HG03342 (cell line): ENCODE data around the gene PPP3R1.
"Not testable (repeated sequence)": the region's sequence is repeated elsewhere in the genome, so short reads cannot be mapped to it uniquely, and the experiment has no call there.

Experiments
- ATAC-seq: cut with Tn5 transposase; IDR thresholded peaks from one replicate; pipeline ENCODE4 v1.9.1; 2021; ENCODE audit warnings: mild to moderate bottlenecking, moderate library complexity; ENCODE audit not compliant: unreplicated experiment

PPP3R1 gene

GRCh38 chr2:68190991-68191731 is 61.2 kb downstream of the PPP3R1 start:
- ATAC-seq = no peak

DNA sequence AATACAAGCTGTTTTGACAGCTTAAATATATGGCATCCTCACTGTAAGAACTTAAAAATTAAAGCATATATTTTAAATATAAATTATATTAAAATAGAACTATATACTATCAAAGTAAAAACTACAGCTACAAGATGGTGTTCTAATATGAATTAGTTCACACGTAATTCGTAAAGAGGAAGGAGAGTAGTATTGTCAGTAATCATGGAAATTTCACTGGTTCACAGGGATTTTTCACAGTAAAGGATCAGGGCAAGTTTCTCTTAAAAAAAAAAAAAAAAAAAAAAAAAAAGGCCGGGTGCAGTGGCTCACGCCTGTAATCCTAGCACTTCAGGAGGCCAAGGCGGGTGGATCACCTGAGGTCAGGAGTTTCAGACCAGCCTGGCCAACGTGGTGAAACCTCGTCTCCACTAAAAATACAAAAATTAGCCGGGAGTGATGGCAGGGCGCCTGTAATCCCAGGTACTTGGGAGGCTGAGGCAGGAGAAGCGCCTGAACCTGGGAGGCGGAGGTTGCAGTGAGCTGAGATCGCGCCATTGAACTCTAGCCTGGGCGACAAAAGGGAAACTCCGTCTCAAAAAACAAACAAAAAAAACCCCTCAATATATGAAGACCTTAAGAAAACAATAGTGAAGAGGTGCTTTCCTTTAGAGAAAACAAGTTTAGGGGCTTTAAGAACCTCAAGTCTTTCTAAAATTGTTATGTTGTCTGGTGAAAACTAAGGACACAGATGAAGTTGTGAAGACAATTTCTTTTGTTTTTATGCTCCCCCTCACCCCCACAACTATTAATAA is 62.1 kb downstream of the PPP3R1 start:
- ATAC-seq = no peak

DNA sequence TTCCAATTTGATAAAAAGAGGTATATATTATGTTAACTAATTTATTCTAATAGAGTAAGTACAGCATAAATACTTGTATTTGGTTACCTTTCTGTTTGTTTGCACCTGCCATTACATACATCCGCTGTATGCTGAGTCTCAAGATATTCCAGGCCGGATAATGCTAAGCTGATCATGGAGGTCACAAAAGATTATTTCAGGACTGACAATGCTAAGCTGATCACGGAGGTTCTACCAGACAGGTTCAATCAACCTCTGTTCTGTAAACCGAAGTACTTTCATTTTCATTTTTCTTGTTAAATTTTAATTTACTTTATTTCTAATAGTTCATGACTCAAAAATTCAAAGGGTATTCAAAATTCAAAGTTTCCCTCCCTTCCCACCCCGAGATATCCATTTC is 63.5 kb downstream of the PPP3R1 start:
- ATAC-seq = no peak

DNA sequence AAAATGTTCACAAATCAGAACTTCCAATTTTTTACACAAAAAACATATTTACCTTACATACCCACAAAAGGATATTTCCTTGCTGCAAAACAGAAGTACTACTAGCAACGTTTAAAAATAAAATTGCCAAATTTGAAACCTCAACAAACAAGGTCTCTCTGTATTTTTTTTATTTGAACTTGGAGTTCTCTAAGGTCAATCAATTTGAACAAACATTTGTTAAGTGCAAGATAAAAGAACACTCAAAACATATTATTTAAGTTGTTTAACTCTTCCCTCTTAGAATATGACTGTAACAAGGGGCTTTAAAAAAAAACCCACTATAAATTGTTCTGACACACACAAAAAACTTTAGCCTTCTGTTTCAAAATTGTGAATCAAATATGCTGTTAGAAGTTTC is 65.0 kb downstream of the PPP3R1 start:
- no peak for ATAC-seq

GRCh38 chr2:68185541-68186164 is 66.7 kb downstream of the PPP3R1 start:
- peak; percentile 55 for ATAC-seq

- ATAC-seq = no peak
These were observed 69.4 kb downstream of the PPP3R1 start for GRCh38 chr2:68182902-68183301.

DNA sequence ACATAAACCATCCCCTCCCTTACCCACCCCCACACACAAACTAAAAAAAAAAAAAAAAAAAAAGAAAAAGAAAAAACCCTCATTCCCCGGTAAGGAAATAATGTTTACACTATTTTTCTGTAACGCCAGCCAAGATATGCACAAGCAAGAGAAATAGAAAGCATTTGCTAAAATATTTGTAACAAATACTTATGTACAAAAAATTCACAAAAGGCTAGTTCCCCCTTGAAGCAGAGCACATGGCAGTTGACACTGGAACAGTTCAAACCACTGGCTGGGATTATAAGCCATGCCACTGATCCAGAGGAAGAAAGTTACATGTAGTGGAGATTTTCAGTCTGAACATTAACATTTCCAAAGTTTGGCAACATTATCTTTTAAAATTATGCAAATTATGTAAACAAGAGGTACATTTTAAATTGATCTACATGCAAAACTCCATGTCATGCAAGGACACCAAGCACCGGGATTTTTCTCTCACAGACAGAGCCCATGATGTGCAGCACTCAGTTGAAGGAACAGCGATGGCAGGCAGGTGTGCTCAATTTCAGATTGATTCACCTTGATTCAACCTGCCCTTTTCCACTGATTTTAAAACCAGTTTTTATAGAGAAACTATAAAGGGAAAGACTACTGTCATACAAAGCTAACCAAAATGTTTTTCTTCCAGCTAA is 73.2 kb downstream of the PPP3R1 start:
- no peak for ATAC-seq

- ATAC-seq = no peak
These were observed 73.9 kb downstream of the PPP3R1 start for GRCh38 chr2:68178432-68178831.

- ATAC-seq = no peak
These were observed 74.8 kb downstream of the PPP3R1 start for GRCh38 chr2:68177541-68177940.

GRCh38 chr2:68176657-68177056 is 75.7 kb downstream of the PPP3R1 start:
- ATAC-seq = no peak

- ATAC-seq = not testable (repeated sequence)
These were observed 77.1 kb downstream of the PPP3R1 start for GRCh38 chr2:68175210-68175609.

DNA sequence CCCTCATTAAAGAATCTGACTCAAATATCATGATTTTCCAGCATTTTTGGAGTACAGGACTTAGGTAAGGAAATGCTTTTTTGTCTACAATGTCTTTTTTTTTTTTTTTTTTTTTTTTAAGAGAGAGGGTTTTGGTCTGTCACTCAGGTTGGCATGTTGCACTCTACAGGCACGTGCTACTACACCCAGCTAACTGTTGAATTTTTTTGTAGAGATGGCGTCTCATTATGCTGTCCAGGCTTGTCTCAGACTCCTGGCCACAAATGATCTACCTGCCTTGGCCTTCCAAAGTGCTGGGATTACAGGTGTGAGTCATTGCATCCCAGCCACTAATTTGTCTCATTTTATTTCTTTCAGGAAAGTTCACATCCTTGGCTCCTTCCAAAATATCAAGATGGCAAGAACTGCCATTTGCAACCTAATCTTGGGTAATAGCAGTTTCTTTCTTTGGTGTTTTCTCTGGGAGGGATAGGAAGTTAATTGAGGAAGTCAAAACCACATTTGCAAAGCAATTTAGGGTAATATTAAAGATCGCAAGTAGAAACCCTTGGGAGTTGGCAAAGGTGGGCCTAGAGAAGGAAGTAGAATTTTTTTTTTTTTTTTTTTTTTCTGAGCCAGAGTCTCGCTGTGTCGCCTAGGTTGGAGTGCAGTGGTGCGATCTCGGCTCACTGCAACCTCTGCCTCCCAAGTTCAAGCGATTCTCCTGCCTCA is 79.2 kb downstream of the PPP3R1 start:
- ATAC-seq = no peak

DNA sequence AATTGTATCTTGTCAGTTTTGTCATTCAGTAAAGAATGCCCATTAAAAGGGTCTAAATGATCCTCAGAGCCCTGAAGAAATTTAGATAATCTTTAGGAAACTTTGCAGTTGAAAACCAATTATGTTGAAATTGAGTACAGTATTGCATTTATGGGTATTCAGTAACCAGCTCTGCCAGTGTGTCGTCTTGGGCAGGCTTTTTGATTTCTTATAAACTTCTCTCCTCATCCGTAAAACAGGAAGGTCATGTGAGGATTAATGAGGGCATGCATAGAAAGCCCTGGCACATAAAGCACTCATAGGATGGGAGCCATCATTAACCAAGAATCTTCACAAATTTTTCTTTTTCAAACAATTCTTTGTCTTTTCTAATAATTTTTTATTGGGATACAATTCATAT is 79.8 kb downstream of the PPP3R1 start:
- no peak for ATAC-seq

- ATAC-seq = no peak
These were observed 80.6 kb downstream of the PPP3R1 start for GRCh38 chr2:68171684-68172083.

DNA sequence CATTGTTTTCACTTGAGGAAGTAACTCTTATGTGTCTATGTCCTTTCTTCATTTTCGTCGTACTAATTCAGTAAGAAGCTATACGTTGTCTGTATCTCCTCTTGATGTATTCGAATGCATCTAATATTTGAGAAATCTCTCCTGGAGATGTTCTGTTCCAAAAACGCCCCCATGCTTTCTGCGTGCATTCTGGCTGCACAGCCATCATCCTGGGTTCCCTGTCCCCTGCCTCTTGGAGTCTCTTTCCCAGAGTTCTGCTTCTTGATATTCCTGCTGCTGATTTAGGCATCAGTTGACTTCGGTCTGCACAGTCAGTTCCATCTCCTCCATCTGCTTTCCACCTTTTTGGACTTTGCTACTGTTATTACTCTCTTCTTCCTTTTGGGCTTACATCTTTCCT is 81.2 kb downstream of the PPP3R1 start:
- ATAC-seq = no peak

DNA sequence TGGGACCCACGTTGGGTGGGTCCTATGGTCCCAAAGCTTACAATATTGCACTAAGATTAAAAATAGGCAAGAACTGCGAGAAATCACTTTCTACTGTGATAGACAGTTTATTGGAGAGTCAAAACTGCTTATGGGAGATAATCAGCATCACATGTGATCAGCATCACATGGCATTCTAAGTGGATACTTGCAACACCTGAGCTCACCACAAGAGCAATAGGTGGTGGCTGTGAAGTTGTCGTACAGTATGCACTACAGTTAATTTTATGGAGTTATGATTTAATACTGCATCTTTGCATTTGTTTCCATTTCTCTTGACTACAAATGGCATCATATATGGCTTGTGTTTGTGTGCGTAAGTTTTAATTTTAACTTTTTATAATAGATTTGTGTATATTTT is 83.0 kb downstream of the PPP3R1 start:
- no peak for ATAC-seq

- ATAC-seq = no peak
These were observed 85.1 kb downstream of the PPP3R1 start for GRCh38 chr2:68167186-68167585.

- ATAC-seq = no peak
These were observed 88.7 kb downstream of the PPP3R1 start for GRCh38 chr2:68163641-68164040.

DNA sequence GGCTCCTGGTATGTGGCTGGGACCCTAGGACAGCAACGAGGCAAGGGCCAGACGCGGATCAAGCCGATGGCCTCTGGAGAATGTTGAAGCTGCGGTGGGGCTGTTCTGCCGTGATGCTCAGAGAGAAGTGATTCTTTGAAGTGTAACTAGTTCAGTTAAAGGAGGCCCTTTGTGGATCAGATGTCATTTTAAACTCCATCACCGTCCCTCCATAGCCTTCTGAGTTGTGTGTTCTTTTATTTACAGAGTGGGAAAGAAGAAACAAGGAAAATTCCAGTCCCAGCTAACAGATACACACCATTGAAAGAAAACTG is 94.2 kb downstream of the PPP3R1 start:
- no peak for ATAC-seq

GRCh38 chr2:68157402-68158133 is 94.8 kb downstream of the PPP3R1 start, which contains the start of gene PNO1:
Gene PNO1, plus strand, starts transcription at chr2:68157888. Its CDS starts 47 bp downstream, at chr2:68157935.
- peak; percentile 93 for ATAC-seq
